IMR-90 (cell line): ENCODE results near the gene PTPRK. TPM values are rescaled to one million over a fixed set of nuclear protein-coding genes. Genes with fewer than 3 reads are reported as not detected.

Source experiments
- ATAC-seq: fragments of 200-7000 bp; cut with Tn5 transposase; 2 replicates; pipeline ENCODE4 v1.9.1; 2020; ENCODE audit warnings: low read depth, mild to moderate bottlenecking, moderate library complexity
- BruUV-seq: library from RNA; stranded (reverse); fragments of 400-500 nt; replicated peaks from 2 replicates; lab custom pipeline; 2021; lab: Mats Ljungman, UMichigan
- CTCF ChIA-PET: fragments of 300-600 bp; formaldehyde crosslinking; extraction: SDS; loops from one replicate; lab custom pipeline; 2021; ENCODE audit warnings: antibody characterized with exemption; lab: Yijun Ruan, JAX
- POLR2A ChIA-PET: fragments of 300-600 bp; sonication (Branson Sonifier 250); formaldehyde crosslinking; loops from one replicate; lab custom pipeline; 2022; ENCODE audit warnings: antibody characterized with exemption; ENCODE audit not compliant: unreplicated experiment; lab: Charles Lee
- DNase-seq: peaks from one replicate; pipeline ENCODE4 v3.0.0; 2013
- H2AFZ ChIP-seq: replicated peaks from 2 replicates; pipeline ENCODE3; 2013; ENCODE audit warnings: low read length, mild to moderate bottlenecking; ENCODE audit not compliant: poor library complexity
- H2AK5ac ChIP-seq: 2 replicates; pipeline ENCODE4 v1.6.1; 2013; ENCODE audit warnings: low read depth, low read length, inconsistent platforms
- H2AK9ac ChIP-seq: replicated peaks from 2 replicates; pipeline ENCODE3; 2013; ENCODE audit warnings: mild to moderate bottlenecking, low read depth, low read length, moderate library complexity; ENCODE audit not compliant: poor library complexity
- H2BK120ac ChIP-seq: 2 replicates; pipeline ENCODE4 v1.6.1; 2013; ENCODE audit warnings: low read depth, low read length, inconsistent platforms
- H2BK15ac ChIP-seq: 3 replicates; pipeline ENCODE4 v1.6.1; 2013; ENCODE audit warnings: low read depth, low read length, inconsistent platforms
- H2BK20ac ChIP-seq: 2 replicates; pipeline ENCODE4 v1.6.1; 2013; ENCODE audit warnings: low read depth, mild to moderate bottlenecking, inconsistent platforms, low read length, moderate library complexity
- H2BK5ac ChIP-seq: 2 replicates; pipeline ENCODE4 v1.6.1; 2013; ENCODE audit warnings: mild to moderate bottlenecking, low read depth, low read length, inconsistent platforms; ENCODE audit not compliant: poor library complexity, severe bottlenecking
- H3K14ac ChIP-seq: replicated peaks from 2 replicates; pipeline ENCODE4 v1.6.1; 2013; ENCODE audit warnings: low read depth, low read length, inconsistent platforms
- H3K18ac ChIP-seq: 2 replicates; pipeline ENCODE4 v1.6.1; 2013; ENCODE audit warnings: low read depth, low read length, control low read depth
- H3K23ac ChIP-seq: 2 replicates; pipeline ENCODE4 v1.6.1; 2013; ENCODE audit warnings: low read depth, low read length, inconsistent platforms
- H3K27ac ChIP-seq: 2 replicates; pipeline ENCODE4 v1.5.1; 2013; ENCODE audit warnings: mild to moderate bottlenecking, control low read depth, low read length; ENCODE audit not compliant: insufficient read depth
- H3K27me3 ChIP-seq: 2 replicates; pipeline ENCODE4 v1.6.1; 2013; ENCODE audit warnings: low read length; ENCODE audit not compliant: control insufficient read depth, insufficient read depth
- H3K36me3 ChIP-seq: 2 replicates; pipeline ENCODE4 v1.6.1; 2013; ENCODE audit warnings: low read length, mixed read lengths; ENCODE audit not compliant: control insufficient read depth, insufficient read depth
- H3K4ac ChIP-seq: 2 replicates; pipeline ENCODE4 v1.6.1; 2013; ENCODE audit warnings: low read depth, low read length, inconsistent platforms
- H3K4me1 ChIP-seq: 2 replicates; pipeline ENCODE4 v1.6.1; 2013; ENCODE audit warnings: low read length, mixed read lengths; ENCODE audit not compliant: control insufficient read depth, insufficient read depth
- H3K4me2 ChIP-seq: 2 replicates; pipeline ENCODE4 v1.6.1; 2013; ENCODE audit warnings: low read depth, mild to moderate bottlenecking, control low read depth, low read length, moderate library complexity
- H3K4me3 ChIP-seq: 2 replicates; pipeline ENCODE4 v1.5.1; 2013; ENCODE audit warnings: low read depth, mild to moderate bottlenecking, control low read depth, low read length, moderate library complexity; ENCODE audit not compliant: insufficient read depth
- H3K56ac ChIP-seq: 2 replicates; pipeline ENCODE4 v1.6.1; 2013; ENCODE audit warnings: low read length, inconsistent platforms; ENCODE audit not compliant: insufficient read depth; ENCODE audit errors: extremely low read depth
- H3K79me1 ChIP-seq, 2 experiments: 2 replicates each; pipeline ENCODE4 v1.6.1; 2013; ENCODE audit warnings: low read length in 2 of 2, inconsistent platforms in 1 of 2, low read depth in 1 of 2
- H3K9ac ChIP-seq: 2 replicates; pipeline ENCODE4 v1.6.1; 2013; ENCODE audit warnings: low read depth, low read length, control low read depth
- H3K9me1 ChIP-seq: 2 replicates; pipeline ENCODE4 v1.6.1; 2013; ENCODE audit warnings: low read length, inconsistent platforms; ENCODE audit not compliant: insufficient read depth
- H3K9me3 ChIP-seq: 2 replicates; pipeline ENCODE4 v1.6.1; 2013; ENCODE audit warnings: low read length; ENCODE audit not compliant: control insufficient read depth, insufficient read depth
- H4K20me1 ChIP-seq: 2 replicates; pipeline ENCODE4 v1.6.1; 2013; ENCODE audit warnings: low read length, inconsistent platforms; ENCODE audit not compliant: insufficient read depth
- H4K5ac ChIP-seq: 2 replicates; pipeline ENCODE4 v1.6.1; 2013; ENCODE audit warnings: mild to moderate bottlenecking, low read depth, low read length, control low read depth
- H4K8ac ChIP-seq, 2 experiments: 2 replicates each; pipeline ENCODE4 v1.6.1; 2013; ENCODE audit warnings: low read depth in 2 of 2, low read length in 2 of 2, control low read depth in 1 of 2, inconsistent platforms in 1 of 2
- H4K91ac ChIP-seq: 2 replicates; pipeline ENCODE4 v1.6.1; 2013; ENCODE audit warnings: low read depth, low read length, inconsistent platforms; ENCODE audit not compliant: insufficient read depth
- BHLHE40 ChIP-seq: fragments of 150-350 bp; IDR thresholded peaks from 2 replicates; pipeline ENCODE4 v1.6.1; 2016; ENCODE audit warnings: mild to moderate bottlenecking, low read depth, low read length
- CEBPB ChIP-seq: IDR thresholded peaks from 2 replicates; pipeline ENCODE4 v1.6.1; 2012; ENCODE audit warnings: low read depth, low read length, improper control_type of control experiment
- CHD1 ChIP-seq: IDR thresholded peaks from 2 replicates; pipeline ENCODE4 v1.6.1; 2012; ENCODE audit warnings: low read depth, low read length, improper control_type of control experiment
- CTCF ChIP-seq: conservative IDR thresholded peaks from 2 replicates; pipeline ENCODE4 v1.5.1; 2012; ENCODE audit warnings: mild to moderate bottlenecking, low read depth, low read length, improper control_type of control experiment
- ELK1 ChIP-seq: fragments of 150-350 bp; IDR thresholded peaks from 2 replicates; pipeline ENCODE4 v1.6.1; 2016; ENCODE audit warnings: low read depth, mild to moderate bottlenecking, low read length, moderate library complexity, borderline replicate concordance
- FOS ChIP-seq: fragments of 150-350 bp; IDR thresholded peaks from 2 replicates; pipeline ENCODE4 v1.6.1; 2016; ENCODE audit warnings: low read depth, low read length
- MAFK ChIP-seq: IDR thresholded peaks from 2 replicates; pipeline ENCODE4 v1.6.1; 2012; ENCODE audit warnings: low read depth, low read length, improper control_type of control experiment
- MAZ ChIP-seq: IDR thresholded peaks from 2 replicates; pipeline ENCODE4 v1.6.1; 2012; ENCODE audit warnings: low read depth, mild to moderate bottlenecking, low read length, improper control_type of control experiment, moderate library complexity, borderline replicate concordance
- MXI1 ChIP-seq: IDR thresholded peaks from 2 replicates; pipeline ENCODE4 v1.6.1; 2012; ENCODE audit warnings: low read depth, mild to moderate bottlenecking, low read length, moderate library complexity, borderline replicate concordance
- NFE2L2 ChIP-seq: fragments of 150-350 bp; IDR thresholded peaks from 2 replicates; pipeline ENCODE4 v1.6.1; 2016; ENCODE audit warnings: low read depth, mild to moderate bottlenecking, low read length
- RAD21 ChIP-seq: IDR thresholded peaks from 2 replicates; pipeline ENCODE4 v1.6.1; 2012; ENCODE audit warnings: low read length, improper control_type of control experiment
- RCOR1 ChIP-seq: IDR thresholded peaks from 2 replicates; pipeline ENCODE4 v1.6.1; 2012; ENCODE audit warnings: mild to moderate bottlenecking, low read length, improper control_type of control experiment; ENCODE audit not compliant: insufficient replicate concordance
- RFX5 ChIP-seq: IDR thresholded peaks from 2 replicates; pipeline ENCODE4 v1.8.0; 2012; ENCODE audit warnings: low read depth, mild to moderate bottlenecking, low read length, moderate library complexity
- SMC3 ChIP-seq: fragments of 150-350 bp; IDR thresholded peaks from 2 replicates; pipeline ENCODE4 v1.6.1; 2016; ENCODE audit warnings: low read depth, mild to moderate bottlenecking, antibody characterized with exemption, low read length, moderate library complexity
- USF2 ChIP-seq: fragments of 150-350 bp; IDR thresholded peaks from 2 replicates; pipeline ENCODE4 v1.6.1; 2017; ENCODE audit warnings: mild to moderate bottlenecking, antibody characterized with exemption, low read length, low read depth
- WGBS, 2 experiments: methylation state at CpG; one replicate each; pipeline versions ENCODE4 v1.1.5 to v1.1.7; 2013; ENCODE audit warnings: missing lambda C conversion rate in 2 of 2; ENCODE audit not compliant: insufficient read length in 1 of 2; ENCODE audit errors: extremely low coverage in 2 of 2; 5-methylcytosine and 5-hydroxymethylcytosine counted together
- dilution Hi-C: fragments of 300-500 bp; cut with HindIII; formaldehyde crosslinking; loops from one replicate; pipeline ENCODE4 v1.14.3; 2018; ENCODE audit warnings: low sequenced_read_pairs; ENCODE audit not compliant: unreplicated experiment
- in situ Hi-C: fragments of 300-500 bp; cut with MboI; formaldehyde crosslinking; loops from 3 replicates; pipeline ENCODE4 v1.14.3; 2019; ENCODE audit warnings: low sequenced_read_pairs, inconsistent platforms, mixed read lengths
- intact Hi-C: fragments of 100-400 bp; cut with micrococcal nuclease; formaldehyde crosslinking; loops from 2 replicates; pipeline ENCODE4 v1.10.0; 2022
- polyA plus RNA-seq, 3 experiments: library from polyadenylated mRNA; depleted of rRNA; stranded (reverse); fragments of >200 nt; gene quantifications; 2 replicates each; pipeline ENCODE4 v1.2.3, GENCODE V29; 2012; ENCODE audit warnings: low replicate concordance in 1 of 3
- total RNA-seq: library from RNA; depleted of rRNA; stranded (reverse); fragments of >200 nt; gene quantifications from 2 replicates; pipeline ENCODE4 v1.2.3, GENCODE V29; 2012

The PTPRK gene
- total and polyA plus RNA-seq, 2 of the 4 experiments (the other 2 are of a cell fraction) = 18.0 to 80.8 TPM

GRCh38 chr6:128000363-128000762 lies 520.0 kb downstream of the PTPRK start:
- Histone ChIP-seq H3K9me1 (peaks cover 3% of the 10 kb centered on the region; the same call in 1 of the 2 replicates), H3K36me3 (peaks cover 4% of the 10 kb centered on the region), H3K27ac (no peak overlapping the region), H3K56ac (no peak overlapping the region), H2AK5ac (no peak overlapping the region), H2AFZ (no peak overlapping the region), H4K20me1 (no peaks in the 10 kb centered on the region), H3K79me1 (no peaks in the 10 kb centered on the region), H3K14ac (no peak overlapping the region), H3K4me3 (no peak overlapping the region), H3K27me3 (no peaks in the 10 kb centered on the region), H3K23ac (no peak overlapping the region), H4K8ac (no peak overlapping the region), H4K91ac (no peak overlapping the region), H3K4me2 (no peak overlapping the region), H2BK5ac (no peak overlapping the region), H2AK9ac (no peak overlapping the region), H2BK120ac (no peak overlapping the region), H3K18ac (no peak overlapping the region), H4K5ac (no peak overlapping the region), H3K4ac (no peak overlapping the region), H3K9ac (no peak overlapping the region), H2BK15ac (no peak overlapping the region), H3K9me3 (no peaks in the 10 kb centered on the region), H3K4me1 (no peaks in the 10 kb centered on the region), H2BK20ac (no peak overlapping the region)
- ChIA-PET POLR2A (no interaction called here), CTCF (no interaction called here)
- no CpG with 5 or more reads among the region's 2 CpGs for WGBS, 2 experiments
- ATAC-seq (no peak), DNase-seq (no peak)
- no TSS peak for BruUV-seq
- intact Hi-C loops = no loop called here
- dilution Hi-C loops = no loop called here
- TF ChIP-seq ELK1 = no peak
- no peak for TF ChIP-seq RFX5
- no peak for TF ChIP-seq CEBPB
- no peak for TF ChIP-seq RCOR1
- no peak for TF ChIP-seq BHLHE40
- TF ChIP-seq SMC3 = no peak
- no peak for TF ChIP-seq MXI1
- no peak for TF ChIP-seq USF2
- no peak for TF ChIP-seq CTCF
- no peak for TF ChIP-seq RAD21
- no peak for TF ChIP-seq NFE2L2
- TF ChIP-seq FOS = no peak
- no peak for TF ChIP-seq MAZ
- no peak for TF ChIP-seq CHD1
- no peak for TF ChIP-seq MAFK
- in situ Hi-C loops = no loop called here
